Stimulated activated naive CD4-positive, alpha-beta T cell treated with Interleukin-2 at 50 U/mL for 16 hours (primary cell): ENCODE measurements around the gene CHCHD10.

Source experiments
- DNase-seq: peaks from one replicate; lab custom pipeline; 2025; lab: John Stamatoyannopoulos, UW

The CHCHD10 gene

GRCh38 chr22:23767673-23768548 is at the start of gene CHCHD10:
CHCHD10 (minus strand) TSS chr22:23767972; CDS start chr22:23767874, 98 bp downstream.
- DNase-seq = peak; percentile 67

- no peak for DNase-seq
Measured at GRCh38 chr22:23817146-23817545, 49.4 kb upstream of the CHCHD10 start.

- no peak for DNase-seq
Measured at GRCh38 chr22:23816156-23816976, 48.6 kb upstream of the CHCHD10 start.

- no peak for DNase-seq
Measured at GRCh38 chr22:23815541-23816155, 47.9 kb upstream of the CHCHD10 start.

- no peak for DNase-seq
Measured at GRCh38 chr22:23812378-23812777, 44.6 kb upstream of the CHCHD10 start.

- no peak for DNase-seq
Measured at GRCh38 chr22:23806837-23807236, 39.1 kb upstream of the CHCHD10 start.

GRCh38 chr22:23804781-23805291 is 37.1 kb upstream of the CHCHD10 start:
- no peak for DNase-seq

- no peak for DNase-seq
Measured at GRCh38 chr22:23803001-23803819, 35.4 kb upstream of the CHCHD10 start.

GRCh38 chr22:23801886-23802377 is 34.2 kb upstream of the CHCHD10 start:
- no peak for DNase-seq

- no peak for DNase-seq
Measured at GRCh38 chr22:23801238-23801821, 33.6 kb upstream of the CHCHD10 start.

- DNase-seq = no peak
Measured at GRCh38 chr22:23800297-23801237, 32.8 kb upstream of the CHCHD10 start.

GRCh38 chr22:23796461-23796860 is 28.7 kb upstream of the CHCHD10 start:
- no peak for DNase-seq

- no peak for DNase-seq
Measured at GRCh38 chr22:23793326-23793725, 25.6 kb upstream of the CHCHD10 start.

GRCh38 chr22:23791738-23792645 is 24.2 kb upstream of the CHCHD10 start:
- DNase-seq = no peak

GRCh38 chr22:23790819-23791737 is 23.3 kb upstream of the CHCHD10 start:
- no peak for DNase-seq

- DNase-seq = no peak
Measured at GRCh38 chr22:23789638-23790037, 21.9 kb upstream of the CHCHD10 start.

- DNase-seq = no peak
Measured at GRCh38 chr22:23789121-23789520, 21.3 kb upstream of the CHCHD10 start.

- no peak for DNase-seq
Measured at GRCh38 chr22:23787910-23788309, 20.1 kb upstream of the CHCHD10 start.
